Fibroblast of pulmonary artery (primary cell): Measurements from ENCODE around the gene CACNG6.

ENCODE experiments used
- DNase-seq: peaks from one replicate; pipeline ENCODE4 v3.0.0-alpha.2; 2010; ENCODE audit warnings: low read depth
- H3K4me3 ChIP-seq: replicated peaks from 2 replicates; pipeline ENCODE4 v1.5.1; 2011; ENCODE audit warnings: low read depth, mild to moderate bottlenecking, control low read depth, low read length, moderate library complexity
- CTCF ChIP-seq: IDR thresholded peaks from 2 replicates; pipeline ENCODE4 v1.5.1; 2011; ENCODE audit warnings: mild to moderate bottlenecking, control low read depth, low read length, inconsistent platforms; ENCODE audit errors: missing control alignments

Gene CACNG6

GRCh38 chr19:53980539-53981375 is 10.7 kb upstream of the CACNG6 start:
- no peak for TF ChIP-seq CTCF
- peak; percentile 93 for DNase-seq
- H3K4me3 ChIP-seq = peak overlapping the region; percentile 65

GRCh38 chr19:53981376-53981951 is 10.0 kb upstream of the CACNG6 start:
- DNase-seq = no peak
- H3K4me3 ChIP-seq = peak overlapping the region; percentile 65
- no peak for TF ChIP-seq CTCF

- TF ChIP-seq CTCF = no peak
- H3K4me3 ChIP-seq = peak overlapping the region; percentile 34
- DNase-seq = no peak
Measured at GRCh38 chr19:53982001-53982451, 9.4 kb upstream of the CACNG6 start.

GRCh38 chr19:53982611-53983010 is 8.8 kb upstream of the CACNG6 start:
- DNase-seq = peak; percentile 55
- TF ChIP-seq CTCF = no peak
- H3K4me3 ChIP-seq = no peak overlapping the region

GRCh38 chr19:53983457-53984289 is 7.8 kb upstream of the CACNG6 start:
- DNase-seq = no peak
- TF ChIP-seq CTCF = no peak
- H3K4me3 ChIP-seq = no peak overlapping the region

- DNase-seq = no peak
- no peak overlapping the region for H3K4me3 ChIP-seq
- no peak for TF ChIP-seq CTCF
Measured at GRCh38 chr19:53985863-53986262, 5.6 kb upstream of the CACNG6 start.
